Tibial artery (tissue), 4 donors: Measurements from ENCODE around the gene FBXW11.

ENCODE experiments used
- DNase-seq, 2 donors: peaks; one replicate each; pipeline ENCODE4 v3.0.0-alpha.2; 2019
- H3K27ac ChIP-seq, 2 donors: fragments of 200-600 bp; sonication (generic) in 1 of 2; 1 replicate in 1 of 2; 2 replicates in 1 of 2; pipeline ENCODE4 v1.5.1; 2018 to 2019; ENCODE audit warnings: mild to moderate bottlenecking in 1 of 2
- H3K27me3 ChIP-seq, 2 donors: fragments of 200-600 bp; sonication (generic) in 1 of 2; one replicate each; pipeline versions ENCODE4 v1.5.1 to v1.6.0; 2016 to 2019
- H3K36me3 ChIP-seq, 3 donors: fragments of 200-600 bp; sonication (generic) in 2 of 3; one replicate each; pipeline ENCODE4 v1.5.1; 2016 to 2019; ENCODE audit warnings: mild to moderate bottlenecking in 2 of 3
- H3K4me1 ChIP-seq, 4 donors: fragments of 200-600 bp; sonication (generic) in 2 of 4; 1 replicate in 3 of 4; 2 replicates in 1 of 4; pipeline ENCODE4 v1.5.1; 2016 to 2019
- H3K4me3 ChIP-seq, 2 donors: fragments of 200-600 bp; sonication (generic) in 1 of 2; 1 replicate in 1 of 2; 2 replicates in 1 of 2; pipeline ENCODE4 v1.5.1; 2018 to 2019; ENCODE audit warnings: mild to moderate bottlenecking in 2 of 2
- H3K9me3 ChIP-seq, 3 donors: fragments of 200-600 bp; sonication (generic) in 1 of 3; one replicate each; pipeline ENCODE4 v1.5.1; 2016 to 2019
- CTCF ChIP-seq, 2 experiments: fragments of 200-600 bp in 1 of 2; fragments of 450-650 bp in 1 of 2; IDR thresholded peaks; one replicate each; pipeline ENCODE4 v1.5.1; 2017 to 2019; ENCODE audit warnings: antibody characterized with exemption in 2 of 2, mild to moderate bottlenecking in 1 of 2, moderate library complexity in 1 of 2
- intact Hi-C: fragments of 100-400 bp; cut with DNase I; formaldehyde crosslinking; loops from one replicate; pipeline ENCODE4 v1.15.0; 2023; ENCODE audit warnings: low total_unique reads

Gene FBXW11

DNA sequence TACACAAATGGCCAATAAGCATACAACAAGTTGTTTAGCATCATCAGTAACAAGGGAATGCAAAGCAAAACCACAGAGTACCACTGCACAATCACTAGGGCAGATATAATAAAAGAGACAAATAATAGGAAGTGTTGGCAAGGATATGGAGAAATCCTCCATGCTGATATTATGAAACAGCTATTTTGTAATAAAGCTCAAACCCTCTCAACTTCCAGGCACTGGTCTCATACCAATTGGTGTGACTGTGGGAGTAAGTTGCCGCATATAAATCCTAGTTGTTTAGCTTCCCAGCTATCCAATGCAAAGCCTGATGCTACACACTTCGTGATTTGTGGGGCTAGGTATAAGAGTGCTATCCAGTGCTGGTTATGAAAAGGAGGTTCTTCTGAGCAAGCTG is 132.2 kb downstream of the FBXW11 start:
- Histone ChIP-seq H3K4me1 (peaks cover 0 to 3% (median 0%) of the 10 kb centered on the region in 4 donors), H3K27me3 (no peaks in the 10 kb centered on the region), H3K36me3 (peaks cover 24 to 84% (median 53%) of the 10 kb centered on the region in 3 donors), H3K4me3 (no peak overlapping the region), H3K27ac (no peak overlapping the region), H3K9me3 (no peaks in the 10 kb centered on the region)
- TF ChIP-seq CTCF (IDR thresholded peaks at IDR 0.05): no peak
- no peak for DNase-seq
- intact Hi-C loops: no loop called here

GRCh38 chr5:171872666-171873065 is 133.8 kb downstream of the FBXW11 start:
- intact Hi-C loops: no loop called here
- Histone ChIP-seq H3K36me3 (peaks cover 32 to 86% (median 57%) of the 10 kb centered on the region in 3 donors), H3K4me1 (peaks cover 0 to 11% (median 0%) of the 10 kb centered on the region in 4 donors), H3K9me3 (no peaks in the 10 kb centered on the region), H3K27me3 (no peaks in the 10 kb centered on the region), H3K27ac (no peak overlapping the region), H3K4me3 (no peak overlapping the region)
- TF ChIP-seq CTCF (IDR thresholded peaks at IDR 0.05): no peak
- no peak for DNase-seq

- intact Hi-C loops: no loop called here
- no peak for DNase-seq
- H3K27me3 ChIP-seq: no peaks in the 10 kb centered on the region
- peaks cover 0 to 12% (median 0%) of the 10 kb centered on the region in 4 donors for H3K4me1 ChIP-seq
- H3K36me3 ChIP-seq: peaks cover 27 to 77% (median 48%) of the 10 kb centered on the region in 3 donors
- no peaks in the 10 kb centered on the region for H3K9me3 ChIP-seq
- TF ChIP-seq CTCF (IDR thresholded peaks at IDR 0.05): no peak
- H3K27ac ChIP-seq: no peak overlapping the region
- no peak overlapping the region for H3K4me3 ChIP-seq
Measured at GRCh38 chr5:171871711-171872110, 134.7 kb downstream of the FBXW11 start.

GRCh38 chr5:171869956-171870355 is 136.5 kb downstream of the FBXW11 start:
- intact Hi-C loops: no loop called here
- Histone ChIP-seq H3K27me3 (no peaks in the 10 kb centered on the region), H3K4me3 (no peak overlapping the region), H3K9me3 (no peaks in the 10 kb centered on the region), H3K36me3 (peaks cover 10 to 59% (median 31%) of the 10 kb centered on the region in 3 donors), H3K27ac (no peak overlapping the region), H3K4me1 (peaks cover 0 to 12% (median 0%) of the 10 kb centered on the region in 4 donors)
- TF ChIP-seq CTCF (IDR thresholded peaks at IDR 0.05): no peak
- DNase-seq: no peak

DNA sequence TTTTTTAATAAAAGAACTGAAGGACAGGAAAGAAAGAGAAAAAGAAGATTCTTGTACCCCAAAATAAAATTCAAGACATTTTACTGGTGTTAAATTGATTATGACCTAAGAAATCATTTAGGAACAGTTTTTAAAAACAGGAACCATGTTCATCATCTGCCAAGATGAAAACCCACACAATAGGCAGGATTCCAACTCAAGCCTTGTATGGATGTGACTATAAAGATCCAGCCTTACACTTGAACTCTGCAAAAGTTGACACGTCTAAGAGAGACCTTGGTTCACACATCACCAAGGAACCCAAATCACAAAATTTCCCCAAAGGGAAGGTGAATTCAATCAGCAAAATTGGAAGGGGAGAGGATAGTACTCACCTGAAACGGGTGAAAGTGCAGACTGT is 138.2 kb downstream of the FBXW11 start:
- Histone ChIP-seq H3K27ac (no peak overlapping the region), H3K9me3 (no peaks in the 10 kb centered on the region), H3K4me1 (peaks cover 0 to 25% (median 6%) of the 10 kb centered on the region in 4 donors), H3K4me3 (no peak overlapping the region), H3K36me3 (peaks cover 9 to 44% (median 26%) of the 10 kb centered on the region in 3 donors), H3K27me3 (no peaks in the 10 kb centered on the region)
- intact Hi-C loops: no loop called here
- DNase-seq: no peak
- TF ChIP-seq CTCF (IDR thresholded peaks at IDR 0.05): no peak

DNA sequence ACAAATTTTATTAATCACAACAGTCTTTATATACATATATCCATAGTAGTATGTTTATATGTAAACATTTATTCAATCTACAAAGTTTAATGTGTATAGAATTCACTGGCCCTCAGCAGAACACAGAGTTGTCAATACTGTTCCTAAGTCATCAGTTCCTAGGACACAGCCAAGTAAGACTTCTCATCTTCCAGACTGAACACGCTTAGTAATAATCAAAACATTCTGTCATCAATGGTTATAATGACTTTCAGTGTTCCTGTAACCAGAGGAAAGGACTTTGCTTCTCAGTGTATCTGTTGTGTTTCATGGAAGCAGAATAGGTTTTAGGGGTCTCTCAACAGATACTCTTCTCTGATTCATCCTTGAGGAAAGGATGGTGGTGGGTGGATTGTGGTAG is 138.7 kb downstream of the FBXW11 start:
- no peak for DNase-seq
- no peak overlapping the region for H3K27ac ChIP-seq
- intact Hi-C loops: no loop called here
- H3K36me3 ChIP-seq: peaks cover 9 to 40% (median 21%) of the 10 kb centered on the region in 3 donors
- no peaks in the 10 kb centered on the region for H3K27me3 ChIP-seq
- no peak for TF ChIP-seq CTCF (IDR thresholded peaks at IDR 0.05)
- H3K9me3 ChIP-seq: no peaks in the 10 kb centered on the region
- H3K4me3 ChIP-seq: no peak overlapping the region
- peaks cover 0 to 30% (median 6%) of the 10 kb centered on the region in 4 donors for H3K4me1 ChIP-seq
